ENCODE results near the gene TEX13D.

- TF ChIP-seq CTCF (IDR thresholded peaks at IDR 0.05; ENCODE audit: insufficient read depth, low read length) (no peak), POLR2AphosphoS5 (IDR thresholded peaks at IDR 0.05; ENCODE audit: low read depth) (no peak)
Measured at GRCh38 chrX:124333862-124334261, 1.4 kb downstream of the TEX13D start.
